CD4-positive, alpha-beta T cell treated with Interleukin-6 for 4 hours (primary cell): ENCODE results near the gene ZNF573.
"Not testable (repeated sequence)": the region's sequence is repeated elsewhere in the genome, so short reads cannot be mapped to it uniquely, and the experiment has no call there.

Experiments
- DNase-seq: peaks from one replicate; pipeline ENCODE4 v3.0.0-alpha.2; 2020; ENCODE audit warnings: mixed read lengths

The ZNF573 gene

GRCh38 chr19:37779127-37780005 lies at the start of gene ZNF573:
ZNF573 (minus strand) TSS chr19:37779586; CDS start chr19:37773729, 5,857 bp downstream.
- peak; percentile 80 for DNase-seq

DNA sequence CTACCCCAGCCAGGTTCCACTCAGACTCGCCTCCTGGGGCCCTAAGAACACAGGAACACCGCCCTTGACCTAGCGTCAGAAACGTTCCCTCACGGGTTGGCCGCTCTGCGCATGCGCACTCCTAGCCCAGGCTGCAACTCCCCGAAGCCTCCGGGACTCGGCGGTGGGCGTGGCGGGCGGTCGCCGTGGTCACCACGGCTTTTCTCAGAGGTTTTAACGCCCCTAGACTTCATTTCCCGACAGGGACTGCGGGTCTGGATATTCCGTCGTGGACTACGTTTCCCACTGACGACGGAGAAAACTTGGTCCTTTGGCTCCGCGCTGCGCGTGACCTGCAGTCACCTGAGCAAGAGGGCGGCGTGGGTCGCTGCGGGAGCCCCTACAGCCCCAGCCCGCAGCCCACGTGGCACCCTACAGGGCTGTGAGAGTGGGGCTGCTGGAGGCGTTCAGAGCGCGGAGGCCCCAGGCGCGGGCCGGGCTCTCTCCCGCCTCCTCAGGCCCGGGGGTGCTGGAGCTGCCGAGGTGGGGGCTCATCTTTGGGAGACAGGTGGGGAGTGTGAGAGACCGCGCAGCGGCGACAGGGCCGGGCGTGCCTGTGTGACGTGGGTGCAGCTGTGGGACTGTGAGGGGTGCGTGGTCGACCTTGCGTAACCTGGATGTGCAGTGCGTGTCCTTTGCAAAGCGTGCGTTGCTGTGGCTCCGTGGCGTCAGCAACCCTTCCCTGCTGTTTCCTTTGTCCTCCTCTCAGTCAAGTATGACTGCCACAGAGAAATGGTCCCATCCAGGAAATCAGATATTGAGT lies 38.0 kb upstream of the ZNF573 start:
- DNase-seq, result peak; percentile 41

- DNase-seq, result not testable (repeated sequence)
These were observed 36.2 kb upstream of the ZNF573 start for GRCh38 chr19:37815611-37816010.

DNA sequence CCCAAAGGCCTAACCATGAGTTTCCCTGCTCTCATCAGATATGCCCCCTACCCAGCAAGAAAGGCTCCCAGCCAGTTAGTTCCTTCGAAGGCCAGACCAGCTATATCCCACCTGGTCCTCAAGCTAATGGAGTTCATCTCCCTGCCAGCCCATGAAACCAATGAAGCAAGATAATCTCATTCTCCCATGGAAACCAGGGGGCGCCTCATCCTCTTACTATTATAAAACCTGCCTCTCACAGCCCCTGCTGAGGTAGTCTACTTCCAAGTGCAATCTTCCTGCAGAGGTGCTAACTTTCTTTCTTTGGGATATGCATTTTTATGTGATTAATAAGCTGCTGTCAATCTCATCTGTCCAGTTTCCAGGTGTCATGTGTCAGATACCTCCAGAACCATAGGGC lies 34.0 kb upstream of the ZNF573 start:
- DNase-seq, result no peak

- DNase-seq, result no peak
These were observed 30.0 kb upstream of the ZNF573 start for GRCh38 chr19:37809366-37809765.

DNA sequence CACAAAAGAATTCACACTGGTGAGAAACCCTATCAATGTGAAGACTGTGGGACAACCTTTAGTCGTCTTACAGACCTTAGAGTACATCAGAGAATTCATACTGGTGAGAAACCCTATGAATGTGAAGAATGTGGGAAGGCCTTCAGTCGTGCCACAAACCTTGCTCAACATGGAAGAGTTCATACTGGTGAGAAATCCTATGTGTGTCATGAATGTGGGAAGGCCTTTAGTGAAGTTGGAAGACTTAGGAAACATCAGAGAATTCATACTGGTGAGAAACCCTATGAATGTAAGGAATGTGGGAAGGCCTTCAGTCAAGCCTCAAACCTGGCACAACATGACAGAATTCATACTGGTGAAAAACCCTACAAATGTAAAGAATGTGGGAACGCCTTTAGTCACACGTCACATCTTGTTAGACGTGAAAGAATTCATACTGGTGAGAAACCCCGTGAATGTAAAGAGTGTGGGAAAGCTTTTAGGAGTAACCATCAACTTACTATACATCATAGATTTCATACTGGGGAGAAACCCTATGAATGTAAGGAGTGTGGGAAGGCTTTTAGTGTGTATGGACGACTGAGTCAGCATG lies 24.0 kb upstream of the ZNF573 start:
- DNase-seq, result no peak

DNA sequence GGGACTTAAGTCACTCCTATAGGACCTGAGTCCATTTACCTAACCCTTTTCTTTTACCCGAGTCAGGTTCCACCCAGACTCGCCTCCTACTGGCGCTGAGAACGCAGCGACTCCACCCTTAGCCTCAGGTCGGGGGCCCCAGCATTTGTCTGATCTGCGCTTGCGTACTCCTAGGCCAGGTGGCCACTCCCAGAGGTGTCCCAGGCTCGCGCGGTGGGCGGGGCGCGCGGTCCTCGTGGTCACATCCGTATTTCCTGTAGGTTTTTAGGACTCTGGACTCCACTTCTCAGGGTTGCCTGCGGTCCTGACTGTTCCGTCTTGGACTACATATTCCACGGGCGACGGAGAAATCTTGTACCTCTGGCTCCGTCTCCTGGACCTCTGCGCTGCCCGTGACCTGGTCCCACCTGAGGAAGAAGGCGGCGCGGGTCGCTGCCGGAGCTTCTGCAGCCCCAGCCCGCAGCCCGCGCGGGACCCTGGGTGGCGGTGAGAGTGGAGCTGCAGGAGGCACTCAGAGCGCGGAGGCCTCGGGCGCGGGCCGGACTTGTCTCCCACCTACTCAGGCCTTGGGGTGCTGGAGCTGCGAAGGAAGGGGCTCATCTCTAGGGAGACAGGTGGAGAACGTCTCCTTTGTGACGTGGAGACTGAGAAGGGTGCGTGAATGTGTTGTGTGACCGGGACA lies 11.0 kb upstream of the ZNF573 start:
- DNase-seq, result no peak

- no peak for DNase-seq
These were observed 716 bp downstream of the ZNF573 start for GRCh38 chr19:37778613-37779126.

DNA sequence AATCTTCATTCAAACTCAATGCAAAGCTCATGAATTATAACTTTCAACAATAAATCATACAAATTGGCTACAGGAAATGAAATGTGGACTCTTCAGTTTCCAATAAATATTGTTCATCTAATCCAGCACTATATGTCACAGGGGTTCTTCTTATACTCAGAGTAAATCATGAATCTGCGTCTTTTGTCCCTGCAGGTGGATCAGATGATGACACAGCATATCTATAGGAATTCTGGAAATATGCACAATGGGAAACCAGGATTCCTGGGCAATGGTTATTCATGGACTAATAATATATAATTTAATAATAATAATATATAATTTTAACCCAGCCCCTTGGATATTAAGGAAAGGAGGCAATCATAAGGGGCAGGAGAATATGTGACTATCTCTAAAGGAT lies 8.4 kb downstream of the ZNF573 start:
- no peak for DNase-seq

DNA sequence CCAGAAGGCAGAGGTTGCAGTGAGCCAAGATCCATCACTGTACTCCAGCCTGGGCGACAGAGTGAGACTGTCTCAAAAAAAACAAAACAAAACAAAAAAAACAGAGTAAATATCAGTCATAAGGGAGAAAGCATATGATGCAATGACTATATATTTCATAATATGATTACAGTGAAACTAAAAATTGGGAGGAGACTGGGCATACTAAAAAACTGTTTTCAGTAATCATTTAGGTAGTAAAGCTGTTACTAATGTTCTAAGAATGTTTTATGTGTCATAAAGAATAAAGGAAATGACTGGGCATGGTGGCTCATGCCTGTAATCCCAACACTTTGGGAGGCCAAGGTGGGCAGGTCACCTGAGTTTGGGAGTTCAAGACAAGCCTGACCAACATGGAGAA lies 15.9 kb downstream of the ZNF573 start:
- DNase-seq, result no peak

GRCh38 chr19:37757683-37758082 lies 21.7 kb downstream of the ZNF573 start:
- DNase-seq, result not testable (repeated sequence)

DNA sequence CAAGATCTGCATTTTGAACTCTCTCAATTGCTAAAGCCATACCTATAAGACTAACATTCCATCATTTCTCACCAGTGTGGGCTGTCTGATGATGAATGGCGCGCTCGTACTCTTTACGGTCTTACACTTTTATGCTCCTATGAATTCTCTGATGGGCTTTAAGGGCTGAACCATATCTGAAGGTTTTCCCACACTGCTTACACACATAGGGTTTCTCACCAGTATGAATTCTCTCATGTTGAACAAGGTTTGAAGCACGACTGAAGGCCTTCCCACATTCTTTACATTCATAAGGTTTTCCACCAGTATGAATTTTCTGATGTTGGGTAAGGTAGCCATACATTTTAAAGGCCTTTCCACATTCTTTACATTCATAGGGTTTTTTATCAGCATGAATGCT lies 41.0 kb downstream of the ZNF573 start:
- no peak for DNase-seq

DNA sequence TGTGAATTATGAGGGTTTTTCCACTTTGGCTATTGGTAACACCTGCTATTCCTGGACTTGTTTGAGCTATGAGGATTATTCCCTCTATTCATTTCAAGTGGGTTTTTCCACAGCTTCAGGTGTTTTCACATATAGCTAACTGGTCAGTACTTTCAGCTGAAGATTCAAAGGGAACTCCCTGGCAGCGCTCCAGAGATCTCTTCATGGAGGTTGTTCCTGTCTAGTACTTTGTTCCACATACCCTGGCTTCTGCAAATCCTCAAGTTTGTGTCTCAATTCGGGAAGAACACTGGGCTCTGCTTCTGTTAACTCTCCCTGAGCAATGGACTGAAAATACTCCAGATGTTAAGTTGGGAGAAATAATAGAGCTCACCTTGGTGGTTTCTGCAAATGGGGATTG lies 54.2 kb downstream of the ZNF573 start:
- DNase-seq, result no peak

DNA sequence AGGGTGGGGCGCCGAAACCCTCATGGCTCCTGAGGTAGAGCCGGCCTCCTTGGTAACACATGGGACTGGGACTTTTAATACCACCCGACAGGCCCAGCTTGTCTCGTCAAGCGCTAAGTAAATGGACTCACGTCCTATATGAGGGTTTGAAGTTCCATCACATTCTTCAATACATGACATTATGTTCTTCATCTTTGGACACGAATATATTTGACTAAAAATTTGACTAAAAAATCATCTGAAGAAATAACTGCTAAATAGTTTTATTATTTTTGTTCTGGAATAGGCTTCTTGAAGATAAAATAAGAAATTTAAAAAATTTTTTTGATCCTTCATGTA lies 59.5 kb downstream of the ZNF573 start:
- DNase-seq, result no peak

DNA sequence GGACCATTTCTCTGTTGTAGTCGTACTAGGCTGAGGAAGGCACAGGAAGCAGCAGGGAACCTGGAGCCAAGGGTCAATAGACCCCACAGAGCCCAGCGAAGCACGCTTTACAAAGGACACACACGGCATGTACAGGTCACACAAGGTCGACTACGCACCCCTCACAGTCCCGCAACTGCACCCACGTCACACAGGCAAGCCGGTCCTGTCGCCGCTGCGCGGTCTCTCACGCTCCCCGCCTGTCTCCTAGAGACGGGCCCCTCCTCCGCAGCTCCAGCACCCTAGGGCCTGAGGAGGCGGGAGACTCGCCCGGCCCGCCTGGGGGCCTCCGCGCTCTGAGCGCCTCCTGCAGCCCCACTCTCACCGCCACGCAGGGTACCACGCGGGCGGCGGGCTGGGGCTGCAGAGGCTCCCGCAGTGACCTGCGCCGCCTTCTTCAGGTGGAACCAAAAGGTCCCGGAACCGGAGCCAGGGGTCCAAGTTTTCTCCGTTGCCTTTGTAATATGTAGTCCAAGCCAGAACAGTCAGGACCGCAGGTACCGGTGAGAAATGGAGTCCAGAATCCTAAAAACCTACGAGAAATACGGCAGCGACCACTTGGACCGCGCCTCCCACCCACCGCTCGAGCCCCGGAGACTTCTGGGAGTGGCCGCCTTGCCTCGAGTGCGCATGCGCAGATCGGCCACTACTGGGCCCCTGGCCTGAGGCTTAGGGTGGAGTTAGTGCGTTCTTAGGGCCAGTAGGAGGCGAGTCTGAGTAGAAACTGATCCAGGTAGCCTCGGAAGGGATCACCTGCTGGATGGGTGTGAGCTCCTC lies 60.1 kb downstream of the ZNF573 start, which contains the start of gene ZNF607:
TSS of gene ZNF607 (minus strand) at position 651 of the 816 bp plus-strand sequence. CDS start 8,143 bp downstream, outside the sequence.
- DNase-seq, result peak; percentile 87

- no peak for DNase-seq
These were observed 61.1 kb downstream of the ZNF573 start for GRCh38 chr19:37718304-37718703.

- no peak for DNase-seq
These were observed 63.2 kb downstream of the ZNF573 start for GRCh38 chr19:37716140-37716539.

GRCh38 chr19:37706052-37706605 lies 73.3 kb downstream of the ZNF573 start:
- no peak for DNase-seq

- no peak for DNase-seq
These were observed 80.3 kb downstream of the ZNF573 start for GRCh38 chr19:37699057-37699456.

DNA sequence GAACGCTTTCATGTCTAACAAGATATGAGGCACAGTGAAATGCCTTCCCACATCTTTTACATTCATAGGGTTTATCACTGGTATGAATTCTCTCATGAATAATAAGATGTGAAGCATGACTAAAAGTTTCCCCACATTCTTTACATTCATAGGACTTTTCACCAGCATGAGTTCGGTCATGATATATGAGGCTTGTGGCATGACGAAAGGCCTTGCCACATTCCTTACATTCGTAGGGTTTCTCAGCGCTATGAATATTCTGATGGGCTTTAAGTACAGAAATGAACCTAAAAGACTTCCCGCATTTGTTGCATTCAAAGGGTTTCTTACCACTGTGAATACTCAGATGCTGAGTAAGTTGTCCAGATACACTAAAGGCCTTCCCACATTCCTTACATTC lies 81.2 kb downstream of the ZNF573 start:
- no peak for DNase-seq

DNA sequence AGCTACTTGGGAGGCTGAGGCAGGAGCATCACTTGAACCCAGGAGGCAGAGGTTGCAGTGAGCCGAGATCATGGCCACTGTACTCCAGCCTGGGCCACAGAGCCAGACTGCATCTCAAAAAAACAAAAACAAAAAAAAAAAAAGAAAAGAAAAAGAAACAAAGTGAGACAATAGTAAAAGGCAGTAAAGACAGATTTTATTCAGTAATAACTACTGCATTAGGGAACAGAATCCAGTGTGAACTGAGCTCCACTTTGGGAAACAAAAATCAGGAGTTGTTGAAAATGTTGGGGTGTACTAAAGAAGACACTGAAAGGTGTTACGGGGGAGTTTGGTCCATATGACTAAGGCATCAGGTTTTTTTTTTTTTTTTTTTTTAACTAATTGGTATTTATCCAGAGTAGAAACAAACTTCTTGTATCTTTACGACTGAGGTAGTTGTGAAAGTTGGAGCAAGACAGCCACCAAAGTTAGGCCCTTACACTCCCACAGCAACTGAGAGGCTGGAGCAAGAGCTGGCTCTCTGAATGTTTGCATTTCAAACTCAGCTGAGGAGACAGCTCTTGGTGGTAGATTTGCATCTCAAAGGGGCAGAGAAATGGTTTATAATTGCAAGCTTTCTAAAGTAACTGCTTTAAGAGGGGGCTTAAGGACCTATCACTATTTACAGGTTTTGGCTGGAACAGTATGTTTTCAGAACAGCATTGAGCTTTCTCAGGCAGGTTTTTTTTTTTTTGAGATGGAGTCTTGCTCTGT lies 84.1 kb downstream of the ZNF573 start:
- DNase-seq, result no peak
